HG03469 (cell line): Measurements from ENCODE around the gene BAZ2B.

Source experiments
- ATAC-seq: cut with Tn5 transposase; IDR thresholded peaks from one replicate; pipeline ENCODE4 v1.9.1; 2021; ENCODE audit warnings: mild to moderate bottlenecking, moderate library complexity, moderate number of reproducible peaks; ENCODE audit not compliant: unreplicated experiment

BAZ2B gene

DNA sequence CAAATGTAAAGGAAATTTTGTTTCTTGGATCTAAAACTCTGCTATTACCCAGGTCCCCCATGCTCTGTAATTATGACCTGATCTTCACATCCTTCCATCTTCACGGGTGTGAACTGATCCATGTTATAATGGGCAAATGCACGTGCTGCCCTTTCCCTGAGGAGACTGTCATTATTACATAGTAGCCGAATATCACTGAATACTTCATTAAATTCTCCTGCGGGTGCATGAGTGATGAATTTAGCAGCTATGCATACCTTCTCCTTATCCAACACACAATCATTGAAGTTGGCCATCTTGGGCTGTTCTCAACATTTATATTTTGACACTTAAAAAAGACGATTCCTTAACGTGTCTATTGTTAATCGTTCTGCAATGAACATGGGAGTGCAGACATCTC, 153.4 kb downstream of the BAZ2B start:
- ATAC-seq = no peak

- no peak for ATAC-seq
These were observed 154.1 kb downstream of the BAZ2B start for GRCh38 chr2:159462201-159462785.

- no peak for ATAC-seq
These were observed 155.3 kb downstream of the BAZ2B start for GRCh38 chr2:159461076-159461475.

- ATAC-seq = no peak
These were observed 156.1 kb downstream of the BAZ2B start for GRCh38 chr2:159460227-159460626.

DNA sequence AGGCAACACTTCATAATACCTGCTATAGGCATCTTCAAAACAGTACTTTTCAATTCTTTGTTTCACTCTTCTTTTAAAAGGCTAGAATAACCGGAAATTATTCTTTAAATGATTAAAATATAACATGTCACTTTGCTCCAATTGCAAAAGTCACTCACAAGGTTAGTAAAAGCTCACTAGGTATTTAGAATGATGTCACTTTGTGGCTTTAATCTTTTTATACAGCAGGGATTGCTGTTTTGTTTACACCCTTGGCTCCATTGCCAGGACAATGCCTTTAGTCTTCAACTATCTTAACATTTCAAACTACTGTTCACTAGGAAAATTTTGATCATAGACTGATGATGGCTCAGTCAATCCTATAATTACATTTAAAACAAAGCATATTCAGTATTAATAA, 157.1 kb downstream of the BAZ2B start:
- ATAC-seq = no peak

GRCh38 chr2:159457589-159457988, 158.8 kb downstream of the BAZ2B start:
- ATAC-seq = no peak

- no peak for ATAC-seq
These were observed 159.6 kb downstream of the BAZ2B start for GRCh38 chr2:159456500-159457426.

DNA sequence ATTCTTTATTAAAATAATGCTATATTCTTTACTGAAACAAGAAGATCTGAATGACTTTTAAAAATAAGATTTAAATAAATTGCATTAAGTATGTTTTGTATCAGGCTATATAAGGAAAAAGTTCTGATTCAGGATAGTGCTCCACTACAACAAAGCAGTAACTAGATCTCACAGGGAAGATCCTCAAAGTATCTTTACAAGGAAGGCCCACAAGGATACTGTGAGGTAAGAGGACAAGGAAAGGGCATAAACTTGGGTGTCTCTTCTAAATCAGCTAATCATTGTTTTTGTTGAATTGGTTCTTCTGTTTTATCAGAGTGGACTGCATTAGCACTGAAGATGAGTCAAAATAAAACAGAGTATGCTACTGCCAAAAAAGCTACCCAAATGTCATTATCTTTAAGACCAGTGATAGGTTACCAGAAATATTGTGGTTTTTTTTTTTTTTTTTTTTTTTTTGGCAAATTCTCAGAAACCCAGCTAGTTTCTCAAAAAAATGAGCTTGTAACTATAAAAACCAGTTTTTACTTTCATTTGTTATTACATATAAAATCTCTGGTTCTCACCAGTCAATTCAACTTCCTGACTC, 160.9 kb downstream of the BAZ2B start:
- ATAC-seq = no peak

DNA sequence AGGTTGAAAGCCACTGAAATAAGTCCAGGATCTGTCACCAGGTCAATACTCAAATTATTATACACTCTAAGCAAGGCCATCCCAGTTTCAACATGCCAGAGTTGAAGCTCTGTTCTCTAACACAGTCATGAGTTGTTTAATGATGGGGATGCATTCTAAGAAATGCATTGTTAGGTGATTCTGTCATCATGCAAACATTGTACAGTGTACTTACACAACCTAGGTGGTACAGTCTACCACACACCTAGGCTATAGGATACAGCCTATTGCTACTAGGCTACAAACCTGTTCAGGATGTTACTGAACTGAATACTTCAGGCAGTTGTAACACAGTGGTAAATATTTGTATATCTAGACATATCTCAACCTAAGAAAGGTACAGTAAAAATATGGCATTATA, 162.2 kb downstream of the BAZ2B start:
- ATAC-seq = no peak

DNA sequence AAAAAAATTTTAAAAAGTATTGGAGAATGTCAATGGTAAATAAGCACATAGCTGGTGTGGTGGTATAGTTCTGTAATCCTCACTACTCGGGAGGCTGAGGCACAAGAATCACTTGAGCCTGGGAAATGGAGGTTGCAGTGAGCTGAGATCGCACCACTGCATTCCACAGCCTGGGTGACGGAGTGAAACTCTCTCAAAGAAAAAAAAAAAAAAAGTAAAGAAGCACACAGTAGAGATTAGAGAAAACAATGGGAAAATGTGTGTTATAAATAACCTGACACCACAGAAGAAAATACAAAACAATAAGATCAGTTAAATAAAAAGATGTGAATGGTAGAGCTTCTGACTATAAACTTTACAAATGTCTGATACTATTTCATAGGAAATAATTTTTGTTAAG, 166.2 kb downstream of the BAZ2B start:
- no peak for ATAC-seq

GRCh38 chr2:159449504-159450124, 166.7 kb downstream of the BAZ2B start:
- no peak for ATAC-seq

GRCh38 chr2:159446817-159447216, 169.5 kb downstream of the BAZ2B start:
- no peak for ATAC-seq

GRCh38 chr2:159446201-159446600, 170.1 kb downstream of the BAZ2B start:
- ATAC-seq = no peak

DNA sequence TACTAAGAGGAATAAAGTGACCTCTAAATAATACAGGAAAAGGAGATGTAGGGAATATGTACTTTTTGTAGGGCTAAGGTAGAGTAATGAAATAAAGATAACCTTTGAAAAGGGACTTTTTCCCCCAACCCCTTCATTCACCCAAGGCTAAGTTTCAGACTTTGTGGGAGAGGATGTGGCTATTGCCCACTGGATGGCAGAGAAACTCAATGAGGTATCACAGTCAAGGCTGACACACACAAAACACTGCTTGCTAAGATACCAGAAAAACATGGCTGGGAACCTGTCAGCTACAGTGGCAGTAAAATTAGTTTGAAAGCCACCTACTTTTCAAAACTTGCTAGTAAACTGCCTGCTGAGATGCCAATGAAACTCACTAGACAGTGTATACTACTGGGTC, 171.0 kb downstream of the BAZ2B start:
- no peak for ATAC-seq

DNA sequence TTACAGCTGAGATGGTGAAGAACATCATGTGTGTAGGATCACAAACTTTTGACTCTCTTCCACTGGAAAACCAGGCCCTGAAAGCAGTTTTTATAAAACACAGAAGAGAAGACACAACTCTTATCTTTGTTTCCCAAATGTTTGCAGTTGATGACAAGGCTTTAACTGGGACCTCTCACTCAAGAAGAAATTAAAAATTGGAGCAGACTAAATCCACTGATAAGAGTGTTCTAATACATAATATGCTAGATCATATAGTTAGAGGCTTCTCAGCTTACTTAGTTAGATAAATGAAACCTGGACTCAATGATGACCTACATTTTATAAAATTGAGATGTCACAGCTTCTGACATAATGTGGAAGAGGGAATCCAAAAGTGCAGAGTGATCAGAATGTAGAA, 171.6 kb downstream of the BAZ2B start:
- ATAC-seq = no peak

DNA sequence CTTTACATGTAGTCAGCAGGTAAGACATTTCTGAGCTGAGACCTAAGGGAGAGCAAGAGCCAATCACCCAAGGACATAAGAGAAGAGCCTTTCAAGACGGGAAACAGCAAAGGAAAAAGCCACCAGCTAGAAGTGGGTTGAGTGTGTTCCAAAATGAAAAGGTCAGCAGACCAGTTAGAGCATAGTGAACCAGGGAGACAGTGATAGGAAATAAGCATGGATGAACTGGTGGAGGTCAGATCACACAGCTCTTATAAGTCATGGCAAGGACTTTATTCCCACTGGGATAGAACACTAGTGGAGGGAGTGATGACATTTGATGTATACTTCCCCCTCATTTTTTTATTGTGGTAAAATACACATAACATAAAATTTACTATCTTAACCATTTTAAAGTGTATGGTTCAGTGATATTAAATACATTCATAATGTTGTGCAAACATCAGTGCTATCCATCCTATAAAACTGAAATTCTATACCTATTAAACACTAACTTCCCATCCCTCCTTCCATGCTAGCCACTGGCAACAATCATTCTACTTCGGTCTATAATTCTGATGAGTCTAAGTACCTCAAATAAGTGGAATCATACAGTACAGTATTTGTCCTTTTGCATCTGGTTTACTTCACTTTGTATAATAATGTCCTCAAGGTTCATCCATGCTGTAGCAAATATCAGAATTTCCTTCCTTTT, 174.0 kb downstream of the BAZ2B start:
- no peak for ATAC-seq

DNA sequence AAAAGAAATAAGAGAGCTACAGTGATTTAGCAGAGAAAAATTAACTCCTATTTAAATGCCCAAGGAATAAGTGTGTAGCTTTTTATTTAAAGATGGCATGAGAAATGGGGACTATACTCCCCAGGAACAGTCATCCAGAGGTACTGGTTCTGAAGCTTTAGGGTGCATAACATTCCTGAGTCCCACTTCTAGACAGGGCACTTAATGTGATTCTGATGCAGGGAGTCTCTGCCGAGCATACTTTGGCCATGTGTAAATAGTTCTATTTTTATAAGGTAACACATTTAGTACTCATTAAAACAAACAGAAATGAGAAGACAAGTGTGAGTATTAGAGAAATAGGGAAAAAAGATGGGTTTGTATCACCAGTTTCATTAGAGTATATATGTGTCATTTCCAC, 175.2 kb downstream of the BAZ2B start:
- no peak for ATAC-seq

DNA sequence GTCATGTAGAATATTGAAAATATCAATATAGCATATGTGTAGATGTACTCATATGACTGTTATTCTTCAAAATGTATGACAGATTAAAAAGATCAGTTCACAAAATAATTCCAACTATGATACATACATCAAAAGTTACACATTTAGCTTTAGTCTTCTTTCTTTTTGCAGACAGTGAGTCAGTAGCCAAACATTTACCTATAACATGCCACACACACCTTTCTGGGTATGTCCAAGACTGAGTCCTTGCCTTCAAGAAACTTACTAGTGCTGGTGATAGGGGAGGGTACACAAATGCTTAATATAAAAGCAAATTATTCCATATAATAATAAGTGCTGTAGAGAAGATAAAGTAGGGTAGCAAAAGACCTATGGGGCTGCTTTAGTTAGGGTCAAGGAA, 176.9 kb downstream of the BAZ2B start:
- no peak for ATAC-seq

GRCh38 chr2:159438720-159439353, 177.5 kb downstream of the BAZ2B start:
- ATAC-seq = no peak

DNA sequence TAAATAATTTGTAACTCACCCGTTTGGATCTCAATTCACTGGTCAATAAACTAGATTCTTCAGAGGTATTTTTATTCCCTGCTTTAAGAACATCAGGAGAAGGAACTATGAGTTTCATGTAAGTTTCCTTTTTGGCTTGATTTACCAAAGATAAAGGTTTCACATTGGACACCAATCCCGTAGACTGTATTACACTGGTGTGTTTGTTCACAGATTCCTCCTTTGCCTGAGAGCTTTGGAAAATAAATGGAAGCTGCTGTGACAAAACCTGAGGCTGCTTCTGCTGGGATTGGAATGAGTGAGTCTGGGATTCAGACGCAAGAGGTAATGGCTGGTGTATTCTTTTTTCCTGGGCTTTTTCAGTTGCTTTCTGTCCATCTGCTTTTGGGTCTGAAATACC, 178.1 kb downstream of the BAZ2B start:
- ATAC-seq = no peak

DNA sequence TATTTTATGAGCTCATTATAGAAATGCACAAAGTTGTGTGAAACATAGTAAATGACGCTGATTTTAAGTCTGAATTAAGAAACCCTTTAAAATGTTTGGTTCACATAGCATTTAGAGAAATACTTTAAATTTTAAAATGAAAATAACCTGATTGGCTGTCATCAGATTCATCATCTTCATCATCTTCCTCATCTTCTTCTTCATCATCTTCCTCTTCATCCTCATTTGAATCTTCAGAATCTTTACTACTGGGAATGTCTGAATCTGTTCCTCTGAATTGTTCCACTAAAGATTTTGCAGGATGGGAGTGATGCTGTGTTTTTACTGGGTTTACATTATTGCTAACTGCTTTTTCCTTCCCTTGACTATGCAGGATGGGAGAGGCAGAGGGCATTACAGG, 183.7 kb downstream of the BAZ2B start:
- no peak for ATAC-seq
